AG08396 (cell line): ENCODE measurements around the gene CLEC2B.

Source experiments
- DNase-seq: peaks from one replicate; pipeline ENCODE4 v3.0.0; 2012; ENCODE audit warnings: low spot score, mixed read lengths

The CLEC2B gene

GRCh38 chr12:9868951-9869306, 225 bp downstream of the CLEC2B start:
- DNase-seq = no peak

DNA sequence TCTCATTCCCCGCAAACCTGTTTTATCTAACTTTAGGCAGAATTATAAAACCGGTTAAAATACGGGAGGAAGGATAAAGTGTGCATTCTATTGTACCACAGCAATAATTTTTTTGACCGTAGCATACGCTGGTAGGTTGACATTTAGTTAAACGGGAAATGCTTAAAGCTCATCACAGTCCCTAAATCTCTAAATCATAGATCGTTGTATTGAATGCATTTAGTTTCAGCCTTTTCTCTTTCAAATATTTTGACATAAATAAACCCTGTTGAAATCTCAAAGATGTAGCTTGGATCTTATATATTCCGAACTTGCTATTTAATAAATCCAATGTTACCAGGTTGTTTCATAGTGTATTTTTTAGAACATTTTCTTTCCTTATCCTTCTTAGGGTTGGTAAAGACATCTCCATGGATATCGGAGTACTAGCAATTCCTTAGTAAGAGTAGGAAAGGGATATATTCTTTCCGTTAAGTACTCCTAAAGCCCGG, 798 bp downstream of the CLEC2B start:
- no peak for DNase-seq

GRCh38 chr12:9867531-9867930, 1.6 kb downstream of the CLEC2B start:
- DNase-seq = no peak

DNA sequence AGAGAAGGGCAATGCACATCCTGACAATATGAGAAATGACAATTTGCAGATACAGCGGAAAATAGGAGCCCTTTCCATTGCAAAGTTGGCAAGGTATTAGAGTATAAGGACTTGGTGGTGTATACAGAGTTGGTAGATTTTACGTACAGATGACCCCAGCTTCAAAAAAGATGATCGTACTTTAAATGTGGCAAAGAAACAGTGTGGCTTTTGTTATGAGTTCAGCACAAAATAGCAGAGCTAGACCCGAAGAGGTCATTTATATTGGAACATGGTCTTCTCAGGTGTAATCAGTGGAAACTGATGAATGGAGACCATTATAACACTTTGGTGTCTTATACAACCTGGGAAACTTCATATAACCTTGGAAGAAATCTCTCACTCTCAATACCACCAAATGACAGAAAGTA, 2.3 kb downstream of the CLEC2B start:
- DNase-seq = no peak

DNA sequence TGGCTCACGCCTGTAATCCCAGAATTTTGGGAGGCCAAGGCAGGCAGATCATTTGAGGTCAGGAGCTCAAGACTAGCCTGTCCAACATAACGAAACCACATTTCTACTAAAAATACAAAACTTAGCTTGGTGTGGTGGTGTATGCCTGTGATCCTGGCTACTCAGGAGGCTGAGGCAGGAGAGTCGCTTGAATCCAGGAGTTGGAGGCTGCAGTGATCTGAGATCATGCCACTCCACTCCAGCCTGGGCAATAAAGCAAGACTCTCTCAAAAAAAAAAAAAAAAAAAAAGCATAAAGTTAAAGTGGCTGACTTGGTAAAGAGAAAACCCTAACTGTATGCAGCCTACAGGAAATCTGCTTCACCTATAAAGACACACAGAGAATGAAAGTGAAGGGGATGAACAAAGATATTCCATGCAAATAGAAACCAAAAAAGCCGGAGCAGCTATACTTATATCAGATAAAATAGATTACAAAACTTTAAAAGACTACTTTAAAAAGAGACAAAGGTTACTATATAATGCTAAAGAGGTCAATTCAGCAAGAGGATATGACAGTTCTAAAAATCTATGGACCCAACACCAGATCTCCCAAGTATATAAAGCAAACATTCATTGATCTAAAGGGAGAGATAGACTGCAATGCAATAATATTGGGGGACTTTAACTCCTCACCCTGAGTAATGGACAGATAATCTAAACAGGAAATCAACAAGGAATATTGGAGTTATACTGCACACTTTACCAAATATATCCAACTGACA, 4.1 kb downstream of the CLEC2B start:
- no peak for DNase-seq

DNA sequence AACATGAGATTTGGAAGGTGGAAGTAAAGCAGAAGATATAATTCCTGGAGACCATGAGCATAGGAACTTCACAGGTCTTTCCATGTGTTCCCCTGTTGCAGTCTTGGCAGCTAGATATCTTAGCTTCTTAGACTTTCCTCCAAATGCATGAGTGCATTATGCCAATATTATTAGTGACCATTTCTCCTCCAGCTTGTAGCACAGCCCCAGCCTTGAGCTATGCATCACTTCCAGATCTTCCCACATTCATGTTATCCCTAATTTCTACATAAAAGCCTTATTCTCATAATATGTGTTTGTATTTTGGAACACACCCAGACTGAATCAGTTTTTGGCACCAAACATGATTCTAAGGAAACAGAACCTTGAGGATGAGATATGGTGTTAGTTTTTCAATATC, 11.0 kb downstream of the CLEC2B start:
- DNase-seq = no peak

- no peak for DNase-seq
Measured at GRCh38 chr12:9856894-9857293, 12.3 kb downstream of the CLEC2B start.

DNA sequence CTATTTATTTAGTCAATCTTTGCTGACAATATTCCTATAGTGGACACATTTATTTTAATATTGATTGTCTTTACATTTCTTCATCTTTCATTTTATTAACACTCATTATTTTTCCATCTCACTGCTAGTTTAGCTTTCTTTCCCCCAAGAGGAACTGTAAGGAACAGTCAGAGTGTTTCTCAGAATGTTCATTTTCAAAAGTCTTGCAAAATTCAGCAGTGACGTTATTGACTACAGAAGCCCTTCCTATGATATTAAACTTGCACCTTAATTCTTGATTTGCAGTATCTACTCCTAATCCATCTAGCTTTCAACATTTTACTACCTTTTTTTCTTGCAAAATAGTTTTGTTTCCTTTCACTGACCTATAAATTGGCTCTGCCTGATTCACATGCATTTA, 13.0 kb downstream of the CLEC2B start:
- no peak for DNase-seq

DNA sequence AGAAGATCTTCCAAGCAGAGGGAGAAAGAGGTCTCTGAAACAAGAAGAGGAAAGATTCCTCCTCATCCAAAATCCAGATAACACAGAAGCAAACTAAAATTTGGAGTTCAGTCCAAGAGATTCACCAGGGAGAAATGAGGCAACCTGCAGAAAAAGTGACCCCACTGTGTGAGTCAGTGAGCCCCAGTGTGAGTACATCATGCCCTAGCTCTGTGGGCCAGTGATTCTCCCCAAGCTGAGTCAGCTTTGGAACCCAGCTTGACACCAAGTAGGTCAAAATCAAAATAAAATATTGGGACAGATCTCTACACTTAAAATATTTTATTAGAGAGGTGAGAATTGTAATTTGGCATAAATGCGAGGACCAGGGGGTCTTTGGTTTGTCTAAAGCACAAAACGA, 17.2 kb downstream of the CLEC2B start:
- DNase-seq = no peak

DNA sequence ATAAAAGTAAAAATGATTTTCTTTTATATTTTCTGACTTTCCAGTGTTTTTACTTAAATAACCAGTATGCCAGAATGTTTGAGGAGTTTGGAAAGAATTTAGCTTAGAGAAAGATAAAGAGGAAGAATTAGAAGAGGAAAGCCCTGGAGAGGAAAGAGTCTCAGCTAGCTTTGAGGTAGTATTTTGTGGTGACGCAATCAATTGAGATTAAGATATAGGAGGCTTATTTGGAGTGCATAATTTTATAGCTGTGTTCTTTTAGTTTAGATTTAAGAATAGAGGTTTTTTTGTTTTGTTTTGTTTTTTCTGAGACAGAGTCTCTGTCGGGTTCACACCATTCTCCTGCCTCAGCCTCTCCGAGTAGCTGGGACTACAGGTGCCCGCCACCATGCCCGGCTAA, 18.1 kb downstream of the CLEC2B start:
- no peak for DNase-seq

- DNase-seq = no peak
Measured at GRCh38 chr12:9848899-9849298, 20.3 kb downstream of the CLEC2B start.

DNA sequence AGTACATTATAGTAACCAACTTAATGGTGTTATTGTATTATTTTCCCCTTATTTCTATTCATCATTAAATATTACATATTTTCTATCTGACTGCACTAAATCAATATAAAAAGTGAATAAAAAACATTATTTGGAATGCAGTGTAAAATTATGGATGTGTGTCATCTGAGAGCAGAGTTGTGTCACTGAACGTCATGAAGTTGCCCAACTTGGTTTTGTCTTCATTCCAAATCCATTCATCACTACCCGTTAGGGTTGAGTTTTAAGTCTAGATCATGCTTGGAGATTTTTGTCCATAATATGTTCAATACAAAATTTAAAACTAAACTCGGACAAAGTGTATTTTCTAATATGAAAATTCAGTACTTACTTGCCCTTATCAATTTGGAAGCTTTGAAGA, 25.7 kb downstream of the CLEC2B start:
- no peak for DNase-seq

GRCh38 chr12:9831720-9832119, 37.4 kb downstream of the CLEC2B start:
- DNase-seq = no peak

DNA sequence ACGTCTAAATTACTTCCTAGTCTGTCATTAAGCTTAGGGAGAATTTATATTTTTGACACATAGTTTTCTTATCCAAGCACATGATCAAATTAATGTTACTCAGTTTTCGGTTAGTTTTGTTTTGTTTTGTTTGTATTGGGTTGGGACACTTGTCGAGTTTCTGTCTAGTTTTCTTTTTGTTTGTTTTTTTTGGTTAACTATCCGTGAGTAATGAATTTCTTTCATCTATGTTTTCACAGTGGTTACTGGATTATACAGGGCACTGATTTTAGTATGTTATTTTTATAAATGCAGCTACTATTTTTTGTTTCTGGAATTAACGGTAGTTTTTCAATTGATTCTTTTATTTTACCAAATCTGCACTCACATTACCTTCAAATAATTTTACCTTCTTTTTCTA, 39.2 kb downstream of the CLEC2B start:
- no peak for DNase-seq

- DNase-seq = no peak
Measured at GRCh38 chr12:9829483-9829882, 39.7 kb downstream of the CLEC2B start.

DNA sequence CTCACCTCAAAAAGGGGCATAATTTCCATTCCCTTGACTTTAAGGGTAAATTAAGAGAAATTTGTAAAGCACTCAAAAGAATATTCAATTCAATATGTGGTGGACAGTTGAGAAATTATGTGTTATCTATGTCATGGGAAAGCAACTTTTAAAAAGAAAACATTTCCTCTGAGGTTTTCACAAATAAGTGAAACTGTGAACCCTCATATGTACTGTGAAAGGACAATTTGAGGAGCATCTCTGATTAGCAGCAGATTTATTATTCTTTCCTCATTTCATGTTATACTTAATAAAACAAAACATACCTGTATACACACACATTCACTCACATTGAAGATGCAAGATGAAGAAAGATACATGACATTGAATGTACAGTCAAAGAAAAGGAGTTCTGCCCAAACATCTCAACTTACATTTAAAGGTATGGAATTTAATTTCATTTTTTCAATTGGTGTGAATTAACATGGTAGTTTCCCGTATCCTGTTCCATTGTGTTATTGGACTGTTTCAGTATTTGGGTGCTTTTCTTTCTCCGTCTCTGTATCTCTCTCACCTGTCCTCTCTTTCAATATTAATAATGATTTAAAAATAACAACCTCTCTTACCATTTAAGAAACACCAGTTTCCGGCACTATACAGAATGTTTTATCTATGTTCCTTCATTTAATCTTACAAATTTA, 41.8 kb downstream of the CLEC2B start, which contains the start of gene KLRF1:
KLRF1 (plus strand) TSS at position 273 of the 680 bp plus-strand sequence; CDS start at position 337, 64 bp downstream.
- no peak for DNase-seq

DNA sequence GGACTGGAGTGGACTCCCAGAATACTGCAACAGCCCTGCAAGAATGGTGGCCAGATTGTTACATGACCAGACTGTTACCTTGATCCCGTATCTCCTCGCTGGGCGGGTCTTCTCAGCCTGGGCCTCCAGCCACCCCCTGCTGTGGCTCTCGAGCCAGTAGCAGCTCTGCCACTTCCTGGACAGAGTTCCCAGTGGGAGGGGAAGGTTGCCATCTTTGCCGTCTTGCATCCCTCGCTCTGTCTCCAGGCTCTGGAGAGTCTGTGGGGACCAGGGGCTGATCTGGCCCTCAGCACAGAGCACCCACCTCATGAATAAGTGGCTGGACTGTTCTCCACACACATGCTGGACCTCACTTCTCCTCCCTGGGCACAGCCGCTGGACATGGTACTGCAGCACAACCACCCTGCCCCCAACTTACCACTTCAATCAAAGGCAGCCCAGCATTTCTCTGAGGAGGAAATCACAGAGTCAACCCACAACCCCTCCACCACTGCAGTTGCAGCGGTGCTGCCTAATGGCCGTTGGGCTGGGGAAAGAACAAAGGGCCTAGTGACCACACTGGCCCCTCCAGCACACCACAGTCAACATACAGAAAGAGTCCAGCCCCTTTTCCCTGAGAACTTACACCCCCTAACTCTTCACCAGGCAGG, 48.7 kb downstream of the CLEC2B start:
- DNase-seq = no peak

- DNase-seq = peak; percentile 84
Measured at GRCh38 chr12:9813821-9814798, 55.0 kb downstream of the CLEC2B start.

DNA sequence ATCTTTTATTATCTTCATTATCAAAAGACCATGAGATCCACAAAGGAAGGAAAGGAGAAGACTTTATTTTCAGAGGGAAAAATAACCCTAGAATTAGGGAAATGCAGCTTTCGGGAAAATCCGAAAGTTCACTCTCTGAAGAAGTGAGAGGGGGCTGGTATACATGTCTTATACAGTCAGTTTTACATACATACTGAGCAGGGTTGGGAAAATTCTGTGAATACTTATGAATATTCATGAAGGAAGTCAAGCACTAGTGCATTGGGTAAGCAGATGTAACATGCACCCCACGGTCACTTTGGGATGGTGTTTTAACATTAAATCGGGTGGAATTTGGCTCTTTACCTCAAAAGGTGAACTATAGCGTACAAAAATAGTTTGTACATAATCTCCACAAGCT, 57.5 kb downstream of the CLEC2B start:
- DNase-seq = no peak

GRCh38 chr12:9810671-9811070, 58.5 kb downstream of the CLEC2B start:
- DNase-seq = no peak

GRCh38 chr12:9809866-9810265, 59.3 kb downstream of the CLEC2B start:
- no peak for DNase-seq

GRCh38 chr12:9809338-9809737, 59.8 kb downstream of the CLEC2B start:
- no peak for DNase-seq
